Loucy (cell line): ENCODE data around the gene TARDBP.
"Not testable (repeated sequence)": the region's sequence is repeated elsewhere in the genome, so short reads cannot be mapped to it uniquely, and the experiment has no call there.

ENCODE experiments used
- H2AFZ ChIP-seq: fragments of 200-600 bp; sonication (generic); 2 replicates; pipeline ENCODE4 v1.6.0; 2016; ENCODE audit warnings: antibody characterized with exemption, mild to moderate bottlenecking, low read length, moderate library complexity
- H3F3A ChIP-seq: fragments of 200-600 bp; 2 replicates; pipeline ENCODE4 v1.6.0; 2016; ENCODE audit warnings: antibody characterized with exemption, low read depth, mild to moderate bottlenecking
- H3K27me3 ChIP-seq: fragments of 200-600 bp; sonication (generic); 2 replicates; pipeline ENCODE4 v1.6.1; 2014; ENCODE audit warnings: low read length, mild to moderate bottlenecking; ENCODE audit not compliant: insufficient read depth, poor library complexity, severe bottlenecking
- H3K36me3 ChIP-seq: fragments of 200-600 bp; sonication (generic); 2 replicates; pipeline ENCODE4 v1.6.1; 2016; ENCODE audit warnings: low read length; ENCODE audit not compliant: insufficient read depth
- H3K4me1 ChIP-seq: fragments of 200-600 bp; sonication (generic); 2 replicates; pipeline ENCODE4 v1.5.1; 2014; ENCODE audit warnings: low read length, mild to moderate bottlenecking; ENCODE audit not compliant: insufficient read depth, poor library complexity, severe bottlenecking
- H3K4me2 ChIP-seq: fragments of 200-600 bp; sonication (generic); 2 replicates; pipeline ENCODE4 v1.6.0; 2014; ENCODE audit warnings: antibody characterized with exemption, low read length, low read depth, mild to moderate bottlenecking; ENCODE audit not compliant: poor library complexity, severe bottlenecking
- H3K4me3 ChIP-seq: fragments of 200-600 bp; sonication (generic); 2 replicates; pipeline ENCODE4 v1.5.1; 2014; ENCODE audit warnings: low read length, mild to moderate bottlenecking, mixed read lengths; ENCODE audit not compliant: poor library complexity, severe bottlenecking
- H3K79me2 ChIP-seq: fragments of 200-600 bp; sonication (generic); 2 replicates; pipeline ENCODE4 v1.6.1; 2014; ENCODE audit warnings: low read length; ENCODE audit not compliant: insufficient read depth
- H3K9ac ChIP-seq: fragments of 200-600 bp; sonication (generic); 2 replicates; pipeline ENCODE4 v1.6.0; 2014; ENCODE audit warnings: mild to moderate bottlenecking, low read depth, low read length, moderate library complexity; ENCODE audit not compliant: poor library complexity, severe bottlenecking
- H3K9me2 ChIP-seq: fragments of 200-600 bp; sonication (generic); replicated peaks from 2 replicates; pipeline ENCODE4 v1.6.1; 2016; ENCODE audit warnings: low read depth, low read length, mixed read lengths
- H3K9me3 ChIP-seq: fragments of 200-600 bp; sonication (generic); 2 replicates; pipeline ENCODE4 v1.6.1; 2014; ENCODE audit warnings: mild to moderate bottlenecking, antibody characterized with exemption, low read length, low read depth; ENCODE audit not compliant: insufficient read depth
- H4K20me1 ChIP-seq: fragments of 200-600 bp; sonication (generic); 2 replicates; pipeline ENCODE4 v1.6.0; 2014; ENCODE audit warnings: antibody characterized with exemption, low read length, mild to moderate bottlenecking; ENCODE audit not compliant: insufficient read depth, poor library complexity, severe bottlenecking
- EZH2phosphoT487 ChIP-seq: fragments of 200-600 bp; IDR thresholded peaks from 2 replicates; pipeline ENCODE4 v1.6.1; 2018; ENCODE audit warnings: antibody characterized with exemption, mild to moderate bottlenecking, moderate library complexity, borderline replicate concordance
- TF ChIP-seq, protein P1 (sequence below): fragments of 200-600 bp; sonication (generic); conservative IDR thresholded peaks from 2 replicates; pipeline ENCODE4 v1.5.1; 2014; ENCODE audit warnings: mild to moderate bottlenecking, antibody characterized with exemption, low read length

TARDBP gene

DNA sequence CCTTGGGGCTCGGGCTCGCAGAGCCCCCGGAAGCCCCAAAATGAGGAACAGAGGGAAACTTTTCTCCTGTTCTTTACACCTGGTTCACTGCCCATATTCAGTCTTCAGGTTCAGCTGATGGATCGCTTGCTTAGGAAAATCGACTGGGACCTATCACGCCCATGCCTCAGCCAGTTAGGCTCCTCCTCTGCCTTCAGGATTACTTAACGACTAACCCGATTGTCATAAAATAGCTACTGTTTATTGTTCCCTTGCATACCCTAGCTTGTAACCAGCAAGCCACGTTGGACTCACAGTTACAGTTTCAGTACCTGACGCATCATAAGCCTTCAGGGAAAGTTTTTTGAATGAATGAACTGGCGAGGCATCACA, 692 bp downstream of the TARDBP start:
- Histone ChIP-seq H3K4me2 (peak overlapping the region; percentile 92), H3K9ac (peak overlapping the region; percentile 94), H3F3A (no peaks in the 10 kb centered on the region), H3K36me3 (peaks cover 30% of the 10 kb centered on the region; the same call in 1 of the 2 replicates), H3K27me3 (no peaks in the 10 kb centered on the region), H3K4me1 (peaks cover 33% of the 10 kb centered on the region), H2AFZ (no peak overlapping the region), H4K20me1 (peaks cover 49% of the 10 kb centered on the region), H3K4me3 (peak overlapping the region; percentile 97), H3K79me2 (peaks cover 52% of the 10 kb centered on the region), H3K9me3 (no peaks in the 10 kb centered on the region), H3K9me2 (no peaks in the 10 kb centered on the region)
- TF ChIP-seq, protein P1, sequence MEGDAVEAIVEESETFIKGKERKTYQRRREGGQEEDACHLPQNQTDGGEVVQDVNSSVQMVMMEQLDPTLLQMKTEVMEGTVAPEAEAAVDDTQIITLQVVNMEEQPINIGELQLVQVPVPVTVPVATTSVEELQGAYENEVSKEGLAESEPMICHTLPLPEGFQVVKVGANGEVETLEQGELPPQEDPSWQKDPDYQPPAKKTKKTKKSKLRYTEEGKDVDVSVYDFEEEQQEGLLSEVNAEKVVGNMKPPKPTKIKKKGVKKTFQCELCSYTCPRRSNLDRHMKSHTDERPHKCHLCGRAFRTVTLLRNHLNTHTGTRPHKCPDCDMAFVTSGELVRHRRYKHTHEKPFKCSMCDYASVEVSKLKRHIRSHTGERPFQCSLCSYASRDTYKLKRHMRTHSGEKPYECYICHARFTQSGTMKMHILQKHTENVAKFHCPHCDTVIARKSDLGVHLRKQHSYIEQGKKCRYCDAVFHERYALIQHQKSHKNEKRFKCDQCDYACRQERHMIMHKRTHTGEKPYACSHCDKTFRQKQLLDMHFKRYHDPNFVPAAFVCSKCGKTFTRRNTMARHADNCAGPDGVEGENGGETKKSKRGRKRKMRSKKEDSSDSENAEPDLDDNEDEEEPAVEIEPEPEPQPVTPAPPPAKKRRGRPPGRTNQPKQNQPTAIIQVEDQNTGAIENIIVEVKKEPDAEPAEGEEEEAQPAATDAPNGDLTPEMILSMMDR: no peak
- no peak for TF ChIP-seq EZH2phosphoT487

DNA sequence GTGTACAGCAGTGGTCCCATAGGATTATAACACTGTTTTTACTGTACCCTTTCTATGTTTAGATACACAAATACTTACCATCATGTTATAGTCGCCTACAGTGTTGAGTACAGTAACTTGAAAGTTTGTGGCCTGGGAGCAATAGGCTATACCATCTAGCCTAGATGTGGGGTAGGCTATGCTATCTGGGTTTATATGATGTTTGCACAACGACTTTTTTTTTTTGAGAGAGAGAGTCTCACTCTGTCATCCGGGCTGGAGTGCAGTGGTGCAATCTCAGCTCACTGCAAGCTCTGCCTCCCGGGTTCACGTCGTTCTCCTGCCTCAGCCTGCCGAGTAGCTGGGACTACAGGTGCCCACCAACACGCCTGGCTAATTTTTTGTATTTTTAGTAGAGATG, 6.9 kb downstream of the TARDBP start:
- not testable (repeated sequence) for H3K4me2 ChIP-seq, H3K9me2 ChIP-seq, H3F3A ChIP-seq, H3K27me3 ChIP-seq, H3K9me3 ChIP-seq, H3K9ac ChIP-seq, H2AFZ ChIP-seq, H3K4me3 ChIP-seq
- Histone ChIP-seq H4K20me1 (peaks cover 56% of the 10 kb centered on the region), H3K79me2 (peaks cover 54% of the 10 kb centered on the region), H3K36me3 (peaks cover 86% of the 10 kb centered on the region; the same call in 1 of the 2 replicates), H3K4me1 (peaks cover 17% of the 10 kb centered on the region)

DNA sequence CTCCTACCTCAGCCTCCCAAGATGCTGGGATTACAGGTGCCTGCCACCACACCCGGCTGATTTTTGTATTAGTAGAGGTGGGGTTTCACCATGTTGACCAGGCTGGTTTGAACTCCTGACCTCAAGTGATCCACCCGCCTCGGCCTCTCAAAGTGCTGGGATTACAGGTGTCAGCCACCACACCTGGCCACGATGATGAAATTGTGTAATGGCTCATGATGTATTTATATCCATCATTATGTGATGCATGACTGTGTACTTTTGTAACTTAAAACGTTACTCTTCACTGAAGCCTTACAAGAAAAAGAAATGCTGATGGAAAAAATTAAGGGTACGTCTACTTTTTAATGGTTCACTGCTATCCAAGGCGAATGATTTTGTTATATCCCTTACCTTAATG, 7.5 kb downstream of the TARDBP start:
- H3F3A ChIP-seq: no peaks in the 10 kb centered on the region
- H3K9me2 ChIP-seq: no peaks in the 10 kb centered on the region
- H3K4me2 ChIP-seq: no peak overlapping the region
- H3K27me3 ChIP-seq: no peaks in the 10 kb centered on the region
- no peak for TF ChIP-seq EZH2phosphoT487
- TF ChIP-seq, protein P1: no peak
- H3K4me1 ChIP-seq: peaks cover 11% of the 10 kb centered on the region
- H3K36me3 ChIP-seq: peaks cover 86% of the 10 kb centered on the region; the same call in 1 of the 2 replicates
- peaks cover 55% of the 10 kb centered on the region for H4K20me1 ChIP-seq
- no peak overlapping the region for H2AFZ ChIP-seq
- H3K4me3 ChIP-seq: no peak overlapping the region
- no peak overlapping the region for H3K9ac ChIP-seq
- H3K9me3 ChIP-seq: no peaks in the 10 kb centered on the region
- peaks cover 50% of the 10 kb centered on the region for H3K79me2 ChIP-seq

DNA sequence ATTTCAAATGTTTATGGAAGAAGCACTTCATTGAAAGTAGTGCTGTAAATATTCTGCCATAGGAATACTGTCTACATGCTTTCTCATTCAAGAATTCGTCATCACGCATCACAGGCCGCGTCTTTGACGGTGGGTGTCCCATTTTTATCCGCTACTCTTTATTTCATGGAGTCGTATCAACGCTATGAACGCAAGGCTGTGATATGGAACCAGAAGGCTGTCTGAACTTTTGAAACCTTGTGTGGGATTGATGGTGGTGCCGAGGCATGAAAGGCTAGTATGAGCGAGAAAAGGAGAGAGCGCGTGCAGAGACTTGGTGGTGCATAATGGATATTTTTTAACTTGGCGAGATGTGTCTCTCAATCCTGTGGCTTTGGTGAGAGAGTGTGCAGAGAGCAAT, 10.7 kb downstream of the TARDBP start:
- Histone ChIP-seq H4K20me1 (peaks cover 45% of the 10 kb centered on the region), H3K9me3 (no peaks in the 10 kb centered on the region), H3K27me3 (no peaks in the 10 kb centered on the region), H3K79me2 (peaks cover 22% of the 10 kb centered on the region), H3K36me3 (peaks cover 90% of the 10 kb centered on the region; the same call in 1 of the 2 replicates), H3F3A (no peaks in the 10 kb centered on the region), H3K9me2 (no peaks in the 10 kb centered on the region), H3K4me2 (no peak overlapping the region), H3K4me1 (no peaks in the 10 kb centered on the region), H3K9ac (no peak overlapping the region), H2AFZ (no peak overlapping the region), H3K4me3 (no peak overlapping the region)
- TF ChIP-seq EZH2phosphoT487: no peak
- TF ChIP-seq, protein P1: no peak
